ENCODE data around the gene SPINK2.

Gene SPINK2

DNA sequence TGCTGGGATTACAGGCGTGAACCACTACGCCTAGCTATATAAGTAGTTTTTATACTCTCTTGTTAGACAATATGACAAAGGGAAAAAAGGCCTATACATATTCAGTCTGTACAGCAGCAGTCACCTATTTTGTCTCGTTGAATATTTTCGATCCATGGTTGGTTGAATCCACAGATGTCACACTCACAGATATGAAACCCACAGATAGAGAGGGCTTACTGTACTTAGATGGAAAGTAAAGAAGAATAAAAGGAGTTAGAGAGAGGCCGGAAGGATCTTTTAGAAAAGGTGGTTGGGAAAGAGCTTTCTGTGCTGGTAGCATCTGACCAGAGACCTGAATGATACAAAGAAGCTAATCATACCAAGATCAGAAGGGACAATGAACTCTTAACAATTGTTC lies 38.3 kb upstream of the SPINK2 start:
- no peak overlapping the region for H3K27ac ChIP-seq
- no peak for DNase-seq
- TF ChIP-seq, protein P1, sequence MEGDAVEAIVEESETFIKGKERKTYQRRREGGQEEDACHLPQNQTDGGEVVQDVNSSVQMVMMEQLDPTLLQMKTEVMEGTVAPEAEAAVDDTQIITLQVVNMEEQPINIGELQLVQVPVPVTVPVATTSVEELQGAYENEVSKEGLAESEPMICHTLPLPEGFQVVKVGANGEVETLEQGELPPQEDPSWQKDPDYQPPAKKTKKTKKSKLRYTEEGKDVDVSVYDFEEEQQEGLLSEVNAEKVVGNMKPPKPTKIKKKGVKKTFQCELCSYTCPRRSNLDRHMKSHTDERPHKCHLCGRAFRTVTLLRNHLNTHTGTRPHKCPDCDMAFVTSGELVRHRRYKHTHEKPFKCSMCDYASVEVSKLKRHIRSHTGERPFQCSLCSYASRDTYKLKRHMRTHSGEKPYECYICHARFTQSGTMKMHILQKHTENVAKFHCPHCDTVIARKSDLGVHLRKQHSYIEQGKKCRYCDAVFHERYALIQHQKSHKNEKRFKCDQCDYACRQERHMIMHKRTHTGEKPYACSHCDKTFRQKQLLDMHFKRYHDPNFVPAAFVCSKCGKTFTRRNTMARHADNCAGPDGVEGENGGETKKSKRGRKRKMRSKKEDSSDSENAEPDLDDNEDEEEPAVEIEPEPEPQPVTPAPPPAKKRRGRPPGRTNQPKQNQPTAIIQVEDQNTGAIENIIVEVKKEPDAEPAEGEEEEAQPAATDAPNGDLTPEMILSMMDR (IDR thresholded peaks at IDR 0.05), result no peak
- no peaks in the 10 kb centered on the region for H3K27me3 ChIP-seq
- intact Hi-C loops (cut with DNase I; ENCODE audit: low total_unique reads), result no loop called here
- H3K36me3 ChIP-seq, result no peaks in the 10 kb centered on the region
- H3K4me3 ChIP-seq, result no peak overlapping the region
- H3K9me3 ChIP-seq, result no peaks in the 10 kb centered on the region
- peaks cover 0 to 21% (median 15%) of the 10 kb centered on the region in 4 donors for H3K4me1 ChIP-seq

DNA sequence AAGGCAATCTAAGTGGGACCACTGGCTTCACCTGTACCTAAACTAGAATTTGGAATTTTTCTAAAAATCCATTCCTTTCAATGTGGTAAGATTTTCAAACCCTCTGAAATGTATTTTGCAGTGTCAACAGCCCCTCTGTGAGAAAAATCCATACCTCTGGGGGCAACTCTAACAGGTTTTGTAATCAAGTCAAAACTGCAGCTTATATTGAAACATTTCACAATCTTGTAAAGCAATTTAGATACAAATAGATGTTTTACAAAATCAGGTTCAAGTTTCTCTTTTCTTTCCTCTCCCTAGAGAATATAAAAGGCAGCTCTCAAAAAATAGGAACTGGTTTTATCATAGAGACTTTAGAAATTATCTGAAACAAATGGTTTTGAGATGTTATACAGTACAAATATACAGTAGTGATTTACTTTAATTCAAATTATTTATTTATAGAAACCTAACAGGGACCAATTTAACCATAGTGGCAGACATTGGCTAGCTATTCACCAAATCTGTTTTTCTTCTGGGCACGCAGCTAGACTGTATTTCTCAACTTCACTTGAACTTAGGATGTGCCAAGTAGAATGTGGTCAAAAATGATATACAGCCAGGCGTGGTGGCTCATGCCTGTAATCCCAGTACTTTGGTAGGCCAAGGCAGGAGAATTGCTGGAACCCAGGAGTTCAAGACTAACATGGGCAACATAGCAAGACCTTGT lies 36.3 kb upstream of the SPINK2 start:
- Histone ChIP-seq H3K4me3 (no peak overlapping the region), H3K4me1 (peaks cover 0 to 21% (median 15%) of the 10 kb centered on the region in 4 donors), H3K9me3 (no peaks in the 10 kb centered on the region), H3K27ac (no peak overlapping the region), H3K27me3 (no peaks in the 10 kb centered on the region), H3K36me3 (no peaks in the 10 kb centered on the region)
- intact Hi-C loops (cut with DNase I; ENCODE audit: low total_unique reads), result no loop called here
- DNase-seq, result peak in 1 of 2 donors; percentile 23
- TF ChIP-seq, protein P1 (IDR thresholded peaks at IDR 0.05), result no peak

DNA sequence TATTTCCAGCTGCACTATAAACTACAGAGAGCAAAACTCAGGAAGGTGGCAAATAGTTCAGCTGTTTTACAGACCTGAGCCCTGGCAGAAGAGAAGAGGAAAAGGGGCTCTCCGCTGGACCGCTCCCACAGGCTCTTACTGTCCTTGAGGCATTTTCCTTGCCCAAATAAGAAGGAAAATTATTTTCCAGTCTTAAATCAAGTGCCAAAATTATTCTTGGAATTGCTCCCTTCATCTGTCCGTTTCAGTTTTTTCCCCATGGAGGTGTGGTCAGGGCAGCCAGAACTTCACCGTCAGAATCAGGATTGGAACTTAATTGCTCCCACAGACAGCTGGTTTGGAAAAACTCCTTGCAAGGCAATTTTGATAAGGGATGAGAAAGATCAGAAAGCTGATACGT lies 35.2 kb upstream of the SPINK2 start:
- Histone ChIP-seq H3K27me3 (no peaks in the 10 kb centered on the region), H3K4me1 (peaks cover 0 to 21% (median 15%) of the 10 kb centered on the region in 4 donors), H3K36me3 (no peaks in the 10 kb centered on the region), H3K27ac (no peak overlapping the region), H3K9me3 (no peaks in the 10 kb centered on the region), H3K4me3 (no peak overlapping the region)
- intact Hi-C loops (cut with DNase I; ENCODE audit: low total_unique reads), result no loop called here
- no peak for DNase-seq
- TF ChIP-seq, protein P1 (IDR thresholded peaks at IDR 0.05), result no peak

DNA sequence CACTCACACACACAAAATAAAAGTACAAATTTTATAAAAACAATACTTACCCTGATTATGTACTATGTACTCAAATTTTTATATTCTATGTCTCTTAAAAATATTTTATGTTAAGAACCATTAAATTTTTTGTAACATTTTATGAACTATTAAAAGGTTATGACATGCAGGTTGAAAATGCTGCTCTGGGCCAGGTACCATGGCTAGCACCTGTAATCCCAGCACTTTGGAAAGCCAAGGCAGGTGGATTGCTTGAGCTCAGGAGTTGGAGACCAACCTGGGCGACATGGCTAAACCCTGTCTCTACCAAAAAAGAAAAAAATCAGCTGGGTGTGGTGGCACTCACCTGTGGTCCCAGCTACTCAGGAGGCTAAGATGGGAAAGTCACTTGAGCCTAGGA lies 29.4 kb upstream of the SPINK2 start:
- TF ChIP-seq, protein P1 (IDR thresholded peaks at IDR 0.05), result no peak

DNA sequence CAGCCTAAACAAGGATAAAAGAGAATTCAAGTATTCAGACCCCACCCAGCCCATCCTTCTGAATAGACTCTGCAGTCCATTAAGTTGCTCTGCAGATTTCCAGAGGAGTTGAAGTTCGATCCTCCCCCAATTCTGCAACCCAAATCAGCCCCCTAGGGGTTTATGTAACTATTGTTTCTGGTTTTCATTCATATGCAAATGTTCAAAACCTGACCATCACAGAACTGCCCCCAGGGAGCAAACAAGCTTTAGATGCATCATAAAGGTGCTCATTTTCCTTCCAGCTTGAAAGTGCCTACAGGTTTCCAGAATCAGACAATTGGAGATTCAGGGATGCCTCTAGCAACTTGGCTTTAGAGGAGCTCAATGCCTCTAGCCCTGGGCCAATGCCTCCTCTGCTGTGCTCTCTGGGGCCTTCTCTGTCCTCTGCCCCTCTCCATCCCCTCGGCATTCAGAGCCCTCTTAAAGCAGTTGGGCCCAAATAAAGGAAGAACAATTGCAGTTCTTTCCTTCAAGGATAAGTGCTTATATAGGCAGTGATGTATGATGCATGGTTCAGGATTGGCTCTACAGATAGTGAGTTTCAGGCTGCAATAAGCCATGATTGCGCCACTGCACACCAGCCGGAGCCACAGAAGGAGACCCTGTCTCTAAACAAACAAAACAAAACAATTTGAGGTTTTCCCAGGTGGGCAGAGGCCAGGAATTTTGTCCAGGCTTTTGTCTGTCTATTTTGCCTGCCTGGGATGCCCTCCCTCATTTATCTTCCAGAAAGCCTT lies 23.5 kb upstream of the SPINK2 start:
- TF ChIP-seq, protein P1 (IDR thresholded peaks at IDR 0.05), result no peak
- no peaks in the 10 kb centered on the region for H3K4me1 ChIP-seq
- intact Hi-C loops (cut with DNase I; ENCODE audit: low total_unique reads), result no loop called here
- DNase-seq, result no peak
- no peaks in the 10 kb centered on the region for H3K36me3 ChIP-seq
- no peak overlapping the region for H3K4me3 ChIP-seq
- H3K27ac ChIP-seq, result no peak overlapping the region
- H3K9me3 ChIP-seq, result no peaks in the 10 kb centered on the region
- H3K27me3 ChIP-seq, result no peaks in the 10 kb centered on the region

More for the DNA sequence above, 29.4 kb upstream of the SPINK2 start:
- no peaks in the 10 kb centered on the region for H3K4me1 ChIP-seq
- H3K27me3 ChIP-seq, result no peaks in the 10 kb centered on the region
- intact Hi-C loops (cut with DNase I; ENCODE audit: low total_unique reads), result no loop called here
- DNase-seq, result no peak
- no peak overlapping the region for H3K4me3 ChIP-seq
- no peak overlapping the region for H3K27ac ChIP-seq
- no peaks in the 10 kb centered on the region for H3K36me3 ChIP-seq
- no peaks in the 10 kb centered on the region for H3K9me3 ChIP-seq

Measured in tibial artery (tissue), 4 donors.